ENCODE data around the gene RAD18.
A peak's percentile ranks its signal among the peaks of the same experiment; 100 is the strongest.

RAD18 gene

DNA sequence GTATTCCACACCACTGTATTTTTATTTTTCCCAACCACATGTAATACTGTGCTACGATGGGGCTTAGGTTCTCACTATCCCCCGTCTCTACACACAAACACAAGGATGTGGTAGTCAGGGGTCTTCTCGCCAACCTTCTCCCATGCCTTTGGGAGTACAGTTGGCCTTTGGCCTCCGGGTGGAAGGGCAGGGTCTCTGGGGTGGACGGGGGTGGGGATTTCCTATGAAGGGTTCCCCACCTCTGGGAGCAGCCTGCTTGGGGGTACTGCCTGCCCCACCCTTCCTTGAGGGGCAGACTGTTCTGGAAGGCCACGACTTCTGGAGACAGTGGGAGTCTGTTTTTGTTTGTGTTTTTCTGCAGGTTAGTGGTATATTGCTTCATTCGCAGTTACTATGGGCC lies 21.3 kb upstream of the RAD18 start:
- no peak for DNase-seq

DNA sequence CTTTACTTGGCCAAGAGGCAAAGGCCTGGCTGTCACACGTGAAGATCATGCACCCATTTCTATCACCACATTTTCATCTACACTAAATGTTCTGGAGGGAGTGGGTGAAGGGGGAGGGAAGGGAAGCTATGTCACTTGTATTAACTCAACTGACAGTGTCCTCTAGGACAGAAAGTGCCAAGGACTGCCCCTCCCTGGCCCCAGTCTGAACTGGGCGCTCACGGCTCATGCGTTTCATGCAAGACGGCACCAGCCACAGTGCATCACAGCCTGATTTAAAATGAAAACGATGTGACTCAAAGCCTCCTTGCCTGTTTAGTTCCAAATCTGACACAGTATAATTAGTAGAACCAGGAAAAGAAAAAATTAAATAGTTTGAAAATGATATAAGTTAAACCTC lies 20.8 kb upstream of the RAD18 start:
- DNase-seq, result no peak

DNA sequence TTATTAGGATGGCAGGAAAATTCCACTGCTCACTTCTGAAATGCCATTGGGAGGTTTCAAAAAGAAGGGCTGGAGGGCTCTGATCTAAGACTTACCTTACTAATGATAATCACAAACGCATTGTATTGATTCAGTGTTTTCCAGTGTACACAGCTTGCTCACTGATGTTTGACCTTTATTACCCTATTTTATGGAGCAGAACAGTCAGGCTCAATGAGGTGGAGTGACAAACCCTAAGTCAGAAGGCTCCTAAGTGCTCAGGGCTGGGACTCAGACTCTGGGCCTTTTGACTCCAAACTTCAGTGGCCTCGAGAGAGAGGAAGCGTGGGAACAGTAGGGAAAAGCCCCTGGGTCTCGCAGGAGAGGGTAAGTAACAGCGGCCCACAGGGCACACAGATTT lies 20.3 kb upstream of the RAD18 start:
- no peak for DNase-seq

DNA sequence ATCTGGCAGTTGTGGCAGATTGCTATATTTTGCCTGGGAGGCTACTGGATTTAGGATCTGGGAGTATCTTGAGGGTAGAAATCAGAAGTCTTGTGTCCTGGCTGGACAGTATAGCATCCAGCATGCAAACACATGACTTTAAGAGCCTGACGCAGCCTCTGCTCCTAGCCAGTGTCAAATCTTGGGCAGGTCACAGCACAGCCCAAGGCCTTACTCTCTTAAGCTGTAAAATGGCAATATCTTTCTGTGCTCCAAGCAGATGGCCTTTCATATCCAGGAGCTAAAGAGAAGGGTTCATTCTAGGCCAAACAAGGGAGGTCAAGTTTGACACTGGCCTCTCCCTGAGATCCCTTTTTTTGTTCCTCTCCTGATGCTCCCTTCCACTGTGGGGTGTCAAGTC lies 19.8 kb upstream of the RAD18 start:
- no peak for DNase-seq

DNA sequence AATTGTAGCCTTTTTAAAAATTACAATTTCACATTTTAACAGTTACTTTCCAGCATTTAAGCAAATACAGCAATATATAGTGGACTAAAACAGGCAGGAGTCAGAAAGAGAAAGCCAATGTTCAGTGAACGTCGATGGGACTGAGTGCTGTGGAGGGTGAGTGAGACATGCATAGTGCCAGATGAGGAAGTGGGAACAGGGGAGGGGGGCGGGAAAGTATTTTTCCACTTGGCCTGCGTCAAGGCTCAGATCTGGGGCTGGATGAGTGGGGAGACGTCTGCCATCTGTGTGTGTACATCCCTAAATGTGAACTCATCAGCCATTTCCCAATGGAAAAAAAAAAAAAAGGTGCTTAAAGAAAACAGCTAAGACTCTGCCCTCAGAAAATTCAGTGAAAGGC lies 19.2 kb upstream of the RAD18 start:
- no peak for DNase-seq

DNA sequence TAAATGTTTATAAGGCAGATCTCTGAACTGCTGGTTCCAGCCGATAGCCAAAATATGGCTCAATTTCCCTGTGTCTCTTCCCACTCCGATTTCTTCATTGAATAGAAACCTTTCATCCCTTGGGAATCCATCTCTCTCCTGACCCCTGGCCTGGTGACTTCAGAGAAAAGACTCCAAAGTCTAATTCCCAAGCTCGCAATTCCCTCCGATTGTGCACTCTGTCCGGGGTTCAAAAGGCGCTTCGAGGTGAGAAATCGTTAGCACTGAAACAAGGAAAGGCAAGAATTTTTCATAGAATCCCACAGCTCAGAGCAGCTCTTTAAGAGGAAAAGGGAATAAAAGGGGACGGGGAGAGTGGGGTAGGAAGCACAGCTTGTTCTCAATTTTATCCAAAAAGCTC lies 18.4 kb upstream of the RAD18 start:
- no peak for DNase-seq

DNA sequence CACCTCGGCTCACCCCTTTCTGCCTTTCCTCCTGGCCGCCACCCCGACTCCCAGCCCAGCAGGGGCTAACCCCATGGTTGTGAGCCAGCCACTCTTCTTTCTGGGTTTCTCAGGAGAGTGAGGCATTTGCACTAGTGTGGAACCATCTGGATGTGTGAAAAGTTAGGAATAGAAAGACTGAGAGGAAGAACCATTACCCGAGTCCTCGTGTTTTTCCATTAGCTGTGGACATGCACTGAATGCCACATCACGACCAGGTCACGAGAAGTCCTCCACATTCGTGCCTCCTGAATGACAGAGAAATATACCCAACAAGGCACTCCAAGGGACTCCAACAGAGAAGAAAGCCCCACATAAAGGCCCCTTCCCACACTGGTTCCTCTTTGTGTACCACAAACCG lies 18.0 kb upstream of the RAD18 start:
- DNase-seq, result no peak

DNA sequence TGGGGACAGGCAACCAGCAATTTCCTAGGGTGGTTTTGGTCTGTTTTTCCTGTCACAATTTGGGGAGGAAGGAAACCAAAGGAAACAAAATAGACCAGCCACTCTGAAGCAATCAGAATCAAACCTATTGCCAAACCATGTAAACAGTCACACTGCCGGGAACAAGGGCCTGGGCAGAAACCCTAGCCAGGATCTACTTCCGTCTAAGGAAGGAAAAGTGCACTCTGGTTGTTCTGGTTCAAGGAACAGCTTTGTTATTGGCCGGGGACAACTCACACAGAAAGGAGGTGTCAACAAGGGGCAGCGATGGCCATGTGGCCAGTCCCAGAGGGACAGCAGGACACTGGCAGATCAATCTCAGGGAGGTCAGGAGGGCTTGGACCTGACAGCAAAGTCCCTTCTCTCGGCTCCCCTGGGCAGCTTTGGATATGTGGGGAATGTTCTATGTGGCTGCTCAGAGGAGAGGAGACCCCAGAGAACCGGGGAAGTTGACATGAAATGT lies 17.5 kb upstream of the RAD18 start:
- DNase-seq, result no peak

DNA sequence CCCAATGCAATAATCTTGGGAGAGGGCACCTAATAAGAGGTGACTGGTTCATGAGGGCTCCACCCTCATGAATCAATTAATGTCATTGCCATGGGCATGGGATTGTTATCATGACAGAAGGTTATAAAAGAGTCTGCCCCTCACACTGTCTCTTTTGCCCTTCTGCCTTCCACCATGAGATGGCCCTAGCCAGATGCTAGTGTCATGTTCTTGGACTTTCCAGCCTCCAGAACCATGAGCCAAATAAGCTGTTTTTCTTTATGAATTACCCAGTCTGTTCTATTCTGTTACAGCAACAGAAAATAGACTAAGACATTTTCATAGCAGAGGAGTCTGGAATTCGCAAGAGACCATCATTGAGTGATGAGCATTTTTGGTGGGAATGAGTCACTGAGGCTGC lies 16.0 kb upstream of the RAD18 start:
- no peak for DNase-seq

DNA sequence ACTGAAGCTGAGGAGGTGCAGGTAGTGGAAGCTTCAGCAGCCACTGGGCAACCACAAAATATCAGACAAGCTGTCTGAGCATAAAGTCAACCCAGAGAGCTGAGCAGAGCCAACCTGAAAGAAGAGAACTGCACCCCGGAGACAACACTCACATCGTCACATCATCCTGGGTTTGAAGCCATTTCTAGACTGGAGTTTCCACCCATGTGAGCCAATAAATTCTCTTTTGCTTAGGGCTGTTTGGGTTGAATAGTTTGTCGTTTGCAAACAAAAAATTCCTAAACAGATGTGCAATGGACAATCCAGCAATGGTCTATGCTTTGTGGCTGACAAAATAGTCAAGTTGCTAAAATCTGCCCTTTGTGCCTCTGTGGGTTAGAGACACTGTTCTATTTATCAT lies 15.3 kb upstream of the RAD18 start:
- DNase-seq, result no peak

DNA sequence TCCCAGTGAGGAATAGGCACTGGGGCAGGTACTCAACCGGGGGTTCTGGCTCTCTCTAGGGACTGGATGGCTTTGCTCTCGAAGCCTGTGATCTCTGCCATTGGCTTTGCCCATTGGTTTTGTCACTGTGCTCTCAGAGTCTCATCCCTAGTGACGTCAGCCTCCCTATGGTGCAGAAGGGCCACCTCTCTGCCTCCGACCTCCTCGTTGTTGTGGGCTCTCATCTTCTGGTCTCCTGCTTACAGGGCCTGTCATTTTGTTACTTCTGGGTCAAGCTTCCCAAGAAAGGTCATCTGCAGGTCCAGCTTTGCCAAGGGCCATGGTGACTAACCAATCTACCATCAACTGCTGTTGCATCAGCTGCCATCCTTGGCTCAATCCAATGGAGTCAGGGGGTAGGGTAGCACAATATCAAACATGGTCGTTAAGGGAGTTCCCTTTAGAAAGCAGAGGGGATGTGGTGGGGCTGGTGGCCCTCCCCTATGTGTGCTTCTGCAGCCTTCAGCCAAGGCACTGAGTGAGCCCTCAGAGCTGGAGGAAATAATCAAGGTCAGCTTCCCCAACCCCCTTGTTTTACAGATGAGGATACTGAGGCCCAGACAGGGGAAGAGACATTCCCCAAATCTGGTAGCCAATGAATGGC lies 13.4 kb upstream of the RAD18 start:
- DNase-seq, result no peak

DNA sequence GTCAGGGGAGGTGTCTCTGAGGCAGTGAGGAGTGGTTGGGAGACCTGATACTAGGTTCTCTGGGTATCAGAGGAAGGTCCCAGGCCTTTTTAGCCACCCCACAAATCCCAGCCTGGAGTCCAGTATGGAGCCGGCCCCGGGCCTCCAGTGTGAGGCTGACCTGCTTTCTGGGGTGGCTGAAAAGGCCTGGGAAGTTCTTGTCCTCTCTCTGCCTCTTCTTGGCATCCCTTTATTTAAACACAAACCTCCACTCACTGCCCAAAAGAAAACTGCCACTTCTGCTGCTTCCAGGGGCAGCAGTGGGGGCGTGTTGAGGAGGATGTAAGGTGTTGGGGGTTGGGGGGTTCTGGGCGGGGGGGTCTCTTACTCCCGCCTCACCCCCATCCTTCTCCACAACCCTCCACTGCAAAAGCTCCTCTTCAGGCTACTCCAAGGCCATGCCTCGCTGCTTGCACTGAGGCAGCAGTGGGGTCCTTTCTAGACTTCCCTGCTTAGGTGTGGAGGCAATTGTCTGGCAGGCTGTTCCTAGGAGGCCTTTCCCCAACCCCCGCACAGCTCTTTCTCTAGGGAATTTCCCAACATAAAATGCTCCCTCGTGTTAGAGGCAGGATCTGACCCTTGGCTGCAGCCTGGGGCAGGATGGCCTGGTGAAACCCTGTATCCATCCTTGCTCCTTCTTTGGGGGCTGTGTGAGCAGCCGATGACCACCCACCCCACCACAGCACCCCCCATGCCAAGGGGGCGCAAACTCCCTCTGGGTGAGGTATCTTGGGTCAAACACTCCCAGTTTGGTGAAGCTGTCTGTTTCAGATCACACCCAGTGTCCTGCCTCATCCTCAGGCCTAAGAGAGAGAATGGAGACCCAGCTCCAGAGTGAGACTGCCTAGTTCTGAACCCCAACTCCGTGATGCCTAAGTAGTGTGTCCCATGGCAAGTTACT lies 12.1 kb upstream of the RAD18 start:
- no peak for DNase-seq

DNA sequence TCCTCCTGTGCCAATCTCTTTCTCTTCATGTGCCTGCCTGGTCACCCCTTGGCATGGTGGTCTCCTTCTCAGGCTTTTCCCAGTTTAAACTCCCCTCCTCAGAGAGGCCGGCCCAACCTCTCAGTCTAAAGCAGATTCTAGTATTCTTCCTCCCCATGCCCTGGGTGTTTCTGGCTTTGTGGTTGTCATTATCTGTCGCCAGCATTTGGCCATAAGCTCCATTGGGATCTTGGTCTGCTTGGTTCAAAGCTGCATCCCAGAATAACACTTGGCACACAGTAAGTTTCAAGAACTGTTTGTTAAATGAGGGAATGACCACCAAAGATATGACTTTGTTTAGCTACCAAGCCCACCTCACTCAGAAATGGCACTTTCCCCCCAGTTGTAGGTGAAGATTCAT lies 11.2 kb upstream of the RAD18 start:
- no peak for DNase-seq

DNA sequence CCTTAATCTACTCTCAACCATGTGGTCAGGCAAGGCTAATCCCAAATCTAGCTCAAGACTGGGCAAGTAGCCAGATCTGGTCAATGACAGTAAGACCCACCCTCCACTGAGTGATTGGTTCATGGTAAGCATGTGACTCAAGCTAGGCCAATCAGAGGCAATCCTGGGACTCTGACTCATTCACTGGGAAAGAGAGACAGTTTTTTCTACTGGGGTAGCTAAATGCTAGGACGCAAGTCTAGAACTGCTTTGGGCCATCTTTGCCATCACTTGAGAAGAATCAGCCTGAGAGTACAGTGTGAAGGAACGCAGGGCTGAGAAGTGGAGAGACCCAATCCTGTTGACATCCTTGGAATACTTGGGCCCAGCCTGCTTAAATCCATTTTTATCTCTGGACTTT lies 9.4 kb upstream of the RAD18 start:
- DNase-seq, result no peak

DNA sequence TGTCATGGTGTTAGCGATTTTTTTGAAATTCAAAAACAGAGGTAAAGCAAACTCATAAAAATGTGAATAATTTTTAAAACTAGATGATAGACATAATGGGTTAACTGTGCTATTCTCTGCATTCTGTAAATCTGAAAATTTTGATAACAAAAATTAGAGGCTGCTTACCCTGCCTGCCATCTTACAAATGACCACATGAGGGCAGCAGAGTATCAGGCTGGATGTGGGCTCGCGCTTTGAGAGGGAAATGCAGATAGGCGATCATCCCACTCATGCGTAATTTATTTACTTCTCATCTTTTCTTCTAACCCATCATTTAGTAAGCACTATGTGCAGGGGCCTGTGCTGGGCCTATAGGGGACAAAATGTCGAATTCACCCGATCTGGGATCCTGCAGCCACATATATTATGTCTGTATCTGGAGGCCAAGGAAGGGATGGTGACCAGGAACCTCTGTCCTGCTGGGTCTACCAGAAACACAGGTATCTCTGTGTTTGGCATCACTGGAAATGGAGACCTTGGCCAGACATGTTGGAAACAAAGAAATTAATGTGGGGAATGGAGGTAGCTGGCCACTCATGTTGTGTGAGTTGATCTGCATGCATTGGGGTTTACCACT lies 7.8 kb upstream of the RAD18 start:
- peak; percentile 80 for DNase-seq

DNA sequence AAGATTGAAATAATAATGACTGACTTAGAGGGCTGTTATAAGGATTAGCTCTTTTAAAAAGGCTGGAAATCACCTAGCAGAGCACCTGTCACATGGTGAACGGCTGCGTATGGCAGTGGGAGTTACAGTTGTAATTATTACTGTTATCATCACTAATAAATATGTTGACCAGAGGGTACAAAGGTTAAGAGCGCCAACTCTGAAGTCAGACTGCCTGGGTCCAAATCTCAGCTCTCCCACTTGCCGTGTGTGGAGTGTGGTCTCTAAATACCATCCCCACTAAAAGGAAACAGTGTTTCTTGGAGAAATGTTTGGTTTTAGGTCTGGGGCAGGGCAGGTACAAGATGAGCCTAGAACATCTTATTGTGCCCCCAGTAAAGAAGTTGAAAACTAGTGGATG lies 6.0 kb upstream of the RAD18 start:
- no peak for DNase-seq

DNA sequence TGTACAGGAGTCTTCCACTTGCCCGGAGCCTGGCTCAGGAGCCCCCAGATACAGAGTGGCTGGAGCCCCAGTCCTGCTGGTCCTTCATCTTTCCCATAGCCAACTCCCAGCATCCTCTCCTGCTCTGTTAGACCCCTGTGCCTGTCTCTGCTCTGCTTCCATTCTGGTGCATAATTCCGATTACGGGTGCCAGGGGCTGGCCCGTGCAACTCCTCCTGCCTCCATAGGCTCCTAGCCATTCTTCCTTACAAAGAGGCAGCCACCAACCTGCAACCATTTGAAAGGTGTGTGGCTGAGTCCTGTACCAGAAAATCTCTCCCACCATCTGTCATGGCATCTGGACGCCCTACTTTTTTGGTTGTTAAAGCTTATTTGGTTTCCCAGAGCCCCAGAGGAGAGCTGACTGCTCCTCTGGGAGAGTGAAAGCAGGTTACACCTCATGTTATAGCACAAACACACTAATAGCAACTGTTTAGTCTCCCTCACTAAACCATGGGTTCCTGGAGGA lies 5.2 kb upstream of the RAD18 start:
- no peak for DNase-seq

DNA sequence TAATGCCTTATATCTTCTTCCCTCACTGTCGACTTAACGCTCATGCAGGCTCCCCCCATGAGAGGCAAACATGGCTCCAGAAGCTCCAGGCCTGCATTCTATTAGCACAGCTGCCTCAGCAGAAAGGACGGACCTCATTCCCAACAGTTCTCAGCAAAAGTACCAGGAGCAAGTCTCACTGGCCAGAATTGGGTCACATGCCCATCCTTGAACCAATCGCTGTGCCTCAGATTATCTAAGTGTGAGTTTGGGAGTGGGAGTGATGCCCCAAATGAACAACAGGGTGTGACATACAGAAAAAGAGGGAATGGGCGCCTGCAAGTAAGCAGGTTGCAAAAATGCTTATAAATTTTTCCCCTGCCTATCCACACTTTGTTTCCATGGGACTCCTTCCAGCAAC lies 4.3 kb upstream of the RAD18 start:
- no peak for DNase-seq

DNA sequence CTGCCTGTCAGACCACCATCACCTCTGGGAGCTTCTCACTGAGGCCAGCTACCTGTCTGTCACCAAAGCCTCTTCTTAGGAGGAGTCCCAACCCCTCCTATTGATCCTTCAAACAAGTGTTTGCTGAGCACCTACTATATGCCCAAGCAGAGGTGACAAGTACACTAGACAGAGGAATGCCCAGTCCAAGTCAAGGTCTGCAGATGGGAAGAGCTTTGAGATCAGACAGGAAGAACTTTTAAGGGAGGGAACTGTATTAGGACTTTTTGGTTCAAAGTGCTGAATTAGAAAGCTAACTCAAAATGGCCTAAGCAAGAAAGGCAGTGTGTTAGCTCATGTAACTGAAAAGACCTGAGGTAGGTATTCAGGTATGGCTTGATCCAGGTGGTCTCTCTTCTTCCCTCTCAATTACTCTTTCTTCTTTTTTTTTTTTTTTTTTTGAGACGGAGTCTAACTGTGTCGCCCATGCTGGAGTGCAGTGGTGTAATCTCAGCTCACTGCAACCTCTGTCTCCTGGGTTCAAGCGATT lies 3.6 kb upstream of the RAD18 start:
- DNase-seq, result no peak

DNA sequence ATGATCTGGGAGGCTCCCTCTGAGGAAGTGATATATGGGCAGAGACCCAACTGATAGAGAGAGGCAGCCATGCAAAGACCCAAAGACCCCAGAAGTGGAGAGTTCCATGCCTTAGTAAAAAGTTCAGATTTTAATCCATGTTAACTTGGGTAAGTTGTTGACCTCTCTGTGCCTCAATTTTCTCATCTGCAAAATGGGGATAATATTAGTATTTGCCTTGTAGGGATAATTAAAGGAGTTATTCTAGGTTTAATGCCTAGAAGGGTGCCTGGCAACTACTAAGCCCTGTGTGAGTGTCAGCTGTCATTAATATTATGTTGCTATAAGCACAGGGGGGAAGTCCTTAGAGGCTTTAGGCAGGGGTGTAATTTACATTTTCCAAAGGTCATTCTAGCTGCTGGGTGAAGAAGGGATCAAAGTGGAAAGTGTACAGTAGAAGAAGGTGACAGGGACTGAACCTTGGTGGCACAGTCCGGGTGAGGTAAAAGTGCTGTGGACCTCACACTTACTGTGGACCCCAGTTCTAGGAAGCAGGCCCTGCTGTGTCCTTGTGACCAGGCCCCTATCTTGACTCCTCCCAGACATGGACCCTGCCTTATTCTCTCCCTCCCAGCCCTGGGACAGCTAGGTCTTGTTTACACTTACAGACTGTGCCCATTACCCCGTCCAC lies 3.0 kb upstream of the RAD18 start:
- no peak for DNase-seq

DNA sequence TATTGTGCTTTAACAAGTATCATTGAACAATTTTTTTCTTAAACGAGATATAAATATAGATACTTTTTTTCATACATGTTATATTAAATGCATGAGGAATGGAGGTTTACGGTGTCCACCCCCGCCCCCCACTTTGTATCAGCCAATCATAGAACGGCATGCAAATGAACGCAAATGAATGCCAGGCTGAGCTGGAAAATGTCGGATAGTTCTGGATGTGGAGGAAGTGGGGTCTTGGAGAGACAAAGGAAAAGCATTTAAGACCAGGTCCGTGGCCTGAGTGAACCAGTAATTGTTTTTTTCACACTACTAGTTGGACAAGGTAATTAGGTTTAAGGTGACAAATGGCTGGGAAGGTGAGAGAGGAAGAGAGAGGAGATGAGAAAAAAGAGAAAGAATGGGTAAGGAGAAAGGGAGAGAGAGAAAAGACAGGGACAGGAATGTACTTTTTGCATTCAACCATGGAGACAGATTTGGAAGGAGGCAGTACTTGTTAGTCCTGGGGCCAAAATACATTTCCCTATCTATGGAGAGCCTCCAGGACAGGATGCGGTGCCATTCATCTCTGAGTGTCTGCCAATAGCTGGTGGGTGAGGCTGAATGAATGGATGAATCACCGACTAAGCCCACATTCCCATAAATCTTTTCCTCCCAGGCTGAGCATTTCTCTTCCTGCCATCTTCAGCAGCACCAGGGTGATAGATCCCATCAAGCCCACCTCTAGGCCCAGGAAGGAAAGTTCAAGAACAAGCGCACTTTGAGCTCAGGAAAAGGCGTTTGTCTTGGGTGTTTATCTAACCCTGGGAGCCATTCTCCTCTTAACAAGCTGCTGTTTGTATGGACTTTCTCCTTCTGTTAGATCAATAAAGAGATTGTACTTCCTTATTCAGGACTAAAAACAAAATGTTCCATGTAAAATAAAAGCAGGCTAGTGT lies 1.4 kb upstream of the RAD18 start:
- DNase-seq, result no peak

Measured in right hindlimb (tissue), 1 donor.